HG02885 (cell line): ENCODE data around the gene CALD1.
A peak's percentile ranks its signal among the peaks of the same experiment; 100 is the strongest.

Source experiments
- ATAC-seq: cut with Tn5 transposase; IDR thresholded peaks from one replicate; pipeline ENCODE4 v1.9.1; 2021; ENCODE audit warnings: mild to moderate bottlenecking; ENCODE audit not compliant: unreplicated experiment, poor library complexity

The CALD1 gene

GRCh38 chr7:134851141-134851540, 71.7 kb downstream of the CALD1 start:
- no peak for ATAC-seq

DNA sequence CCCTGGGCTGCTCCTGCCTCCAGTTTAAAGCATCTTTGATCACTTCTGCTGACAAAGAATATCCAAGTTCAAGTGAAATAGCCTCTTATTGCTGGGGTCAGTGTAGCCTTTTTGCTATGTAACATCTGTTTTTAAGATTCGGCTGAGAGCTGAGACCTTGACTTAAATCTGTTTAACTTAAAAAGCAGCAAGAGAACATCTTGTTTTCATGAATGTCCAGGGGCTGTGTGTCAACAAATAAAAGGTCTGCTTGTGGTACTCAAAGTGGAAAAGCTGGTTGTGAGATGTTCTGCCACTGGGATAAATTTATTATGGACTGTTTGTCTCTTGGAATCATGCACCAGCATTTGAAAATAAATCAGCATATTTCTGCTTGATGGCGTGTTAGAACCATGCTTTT, 73.2 kb downstream of the CALD1 start:
- ATAC-seq = no peak

DNA sequence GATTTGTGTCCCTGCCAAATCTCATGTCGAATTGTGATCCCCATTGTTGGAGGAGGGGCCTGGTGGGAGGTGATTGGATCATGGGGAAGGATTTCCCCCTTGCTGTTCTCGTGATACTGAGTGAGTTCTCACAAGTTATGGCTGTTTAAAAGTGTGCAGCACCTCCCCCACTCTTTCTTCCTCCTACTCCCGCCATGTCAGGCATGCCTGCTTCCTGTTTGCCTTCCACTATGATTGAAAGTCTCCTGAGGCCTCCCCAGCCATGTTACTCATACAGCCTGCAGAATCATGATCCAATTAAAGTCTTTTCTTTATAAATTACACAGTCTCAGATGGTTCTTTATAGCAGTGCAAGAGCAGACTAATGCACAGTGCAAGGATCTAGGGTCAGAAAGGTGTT, 75.4 kb downstream of the CALD1 start:
- ATAC-seq = no peak

DNA sequence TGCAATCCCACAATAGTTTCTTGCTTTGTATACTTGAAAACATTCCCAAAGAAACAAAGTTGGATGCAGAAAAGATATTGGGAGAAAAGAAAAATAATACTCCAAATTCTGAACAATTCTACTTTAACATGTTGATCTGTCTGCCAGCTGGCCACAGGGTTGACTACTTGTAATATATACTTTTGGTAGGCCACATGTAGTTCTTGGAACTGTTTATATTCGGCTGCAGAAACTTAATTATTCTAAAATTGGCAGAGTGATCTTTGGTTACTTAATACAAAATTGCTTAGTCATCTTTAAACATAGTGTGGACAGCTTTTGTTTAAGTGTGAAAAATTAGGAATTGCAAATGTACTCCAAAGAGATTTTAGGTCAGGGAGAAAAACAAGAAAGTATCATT, 76.0 kb downstream of the CALD1 start:
- ATAC-seq = no peak

- ATAC-seq = no peak
Observed at GRCh38 chr7:134856091-134856490, 76.7 kb downstream of the CALD1 start.

DNA sequence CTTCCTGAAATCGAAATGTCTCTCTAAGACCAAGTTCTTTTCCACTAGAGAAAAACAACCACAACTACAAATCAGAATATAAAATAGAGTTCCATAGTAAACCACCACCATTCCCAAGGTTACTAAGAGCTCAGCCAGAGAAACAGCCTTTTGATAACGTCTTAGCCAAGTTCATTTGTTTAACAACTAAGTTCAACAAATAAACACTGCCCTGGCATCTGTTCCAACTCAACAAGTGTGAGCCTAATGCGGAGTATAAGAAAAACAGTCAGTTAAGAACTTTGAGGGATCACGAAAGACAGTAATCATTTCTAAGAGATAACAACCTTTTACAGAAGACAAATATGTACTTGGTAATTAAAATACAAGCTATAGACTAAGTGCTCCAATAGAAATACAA, 77.3 kb downstream of the CALD1 start:
- no peak for ATAC-seq

- no peak for ATAC-seq
Observed at GRCh38 chr7:134857958-134858357, 78.5 kb downstream of the CALD1 start.

DNA sequence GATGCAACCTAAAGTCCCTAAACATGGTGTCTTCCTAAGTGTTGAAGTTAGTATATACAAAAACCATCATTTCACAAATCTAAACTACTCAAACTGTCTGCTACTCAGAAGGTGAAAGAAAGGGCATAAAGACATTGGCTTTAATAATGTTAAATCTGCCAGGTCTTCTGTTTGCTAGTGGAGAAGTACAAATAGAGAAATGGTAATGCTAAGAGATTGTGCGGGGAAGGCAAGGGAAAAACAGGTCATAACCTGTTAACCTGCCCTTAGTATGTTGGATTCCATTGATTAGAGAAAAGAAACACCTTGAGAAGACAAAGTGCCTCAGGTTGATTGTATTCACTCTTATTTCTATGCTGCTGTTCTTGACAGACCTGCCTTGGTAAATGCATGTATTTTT, 80.3 kb downstream of the CALD1 start:
- ATAC-seq = no peak

DNA sequence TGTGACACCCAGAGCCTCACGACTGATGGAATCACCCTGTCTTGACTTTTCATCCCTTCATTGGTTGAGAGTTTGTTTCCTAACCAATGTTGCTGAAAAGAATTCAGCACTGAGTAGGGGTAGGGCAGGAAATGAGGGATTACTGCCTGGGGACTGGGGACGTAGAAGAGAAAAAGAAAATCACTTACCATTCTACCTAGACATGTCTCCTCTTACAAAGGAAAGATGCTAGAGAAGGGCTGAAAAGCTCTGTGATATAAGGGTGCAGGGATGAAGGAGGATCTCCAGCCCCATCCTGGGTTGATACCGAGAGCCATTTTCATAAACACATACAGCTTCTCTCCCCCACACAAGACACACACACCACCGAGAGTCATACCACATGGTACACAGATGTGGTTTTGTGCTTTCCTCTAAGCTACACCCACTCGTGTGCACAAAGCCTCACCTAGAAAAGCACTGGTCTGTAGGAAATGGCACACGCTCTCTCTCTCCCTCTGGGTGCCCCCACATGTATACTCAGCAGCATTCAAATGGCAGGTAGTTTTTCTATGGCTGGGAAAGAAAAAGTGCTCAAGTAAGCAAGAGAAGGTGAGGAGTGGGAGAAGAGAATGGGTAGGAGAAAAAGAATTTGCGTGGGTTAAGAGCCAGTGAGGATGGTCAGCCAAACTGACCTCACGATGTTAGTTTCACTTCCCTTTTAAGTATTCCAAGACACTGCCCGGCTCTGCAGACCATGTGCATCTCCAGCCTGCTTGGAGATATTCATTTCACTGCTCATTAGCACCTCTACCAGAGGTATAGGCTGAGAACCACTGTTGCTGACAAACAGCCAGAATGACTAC, 85.8 kb downstream of the CALD1 start:
- ATAC-seq = peak; percentile 92

GRCh38 chr7:134866617-134867016, 87.2 kb downstream of the CALD1 start:
- no peak for ATAC-seq

- ATAC-seq = no peak
Observed at GRCh38 chr7:134870156-134870555, 90.7 kb downstream of the CALD1 start.

GRCh38 chr7:134870781-134871180, 91.3 kb downstream of the CALD1 start:
- no peak for ATAC-seq

- no peak for ATAC-seq
Observed at GRCh38 chr7:134873253-134873652, 93.8 kb downstream of the CALD1 start.

- no peak for ATAC-seq
Observed at GRCh38 chr7:134874407-134874806, 95.0 kb downstream of the CALD1 start.

DNA sequence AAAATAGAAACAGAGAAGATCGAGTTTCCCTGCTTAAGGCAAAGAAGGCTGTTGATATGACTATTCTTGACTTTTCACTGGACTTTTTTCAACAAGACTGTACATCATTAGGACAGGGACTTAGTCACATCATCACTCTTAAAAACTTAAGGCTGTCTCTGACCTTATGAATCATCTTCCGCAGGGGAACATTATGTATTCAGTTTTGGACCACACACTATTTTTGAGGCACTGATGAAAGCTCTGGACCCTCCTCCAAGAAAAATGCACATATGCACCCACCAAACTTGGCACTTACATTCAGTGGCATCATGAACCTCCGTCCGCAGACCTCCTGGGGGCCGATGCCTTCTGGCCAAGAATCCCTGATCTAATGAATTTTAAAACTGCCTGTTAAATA, 96.4 kb downstream of the CALD1 start:
- no peak for ATAC-seq

DNA sequence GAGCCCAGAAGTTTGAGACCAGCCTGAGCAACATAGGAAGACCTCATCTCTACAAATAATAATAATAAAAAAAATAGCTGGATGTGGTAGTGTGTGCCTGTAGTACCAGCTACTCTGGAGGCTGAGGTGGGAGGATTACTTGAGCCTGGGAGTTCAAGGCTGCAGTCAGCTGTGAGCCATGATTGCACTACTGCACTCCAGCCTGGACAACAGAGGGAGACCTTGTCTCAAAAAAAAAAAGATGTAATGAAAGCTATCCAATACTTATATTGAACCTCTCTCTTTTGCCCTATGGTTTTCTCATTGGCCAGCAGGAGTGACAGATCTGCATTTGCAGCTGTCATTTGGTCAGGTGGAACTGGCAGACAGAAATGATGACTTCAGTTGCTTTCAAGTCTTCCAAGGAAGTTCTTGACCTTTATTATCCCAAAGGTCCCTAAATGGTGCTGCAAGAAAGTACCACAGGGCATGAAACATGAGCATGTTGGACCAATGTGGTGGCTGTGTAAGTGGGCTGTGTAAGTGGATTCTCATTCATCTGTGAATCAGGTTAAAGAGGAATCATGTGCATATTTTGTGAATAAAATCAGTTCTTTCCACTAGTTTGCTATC, 99.4 kb downstream of the CALD1 start:
- ATAC-seq = no peak

- ATAC-seq = no peak
Observed at GRCh38 chr7:134879815-134880475, 100.5 kb downstream of the CALD1 start.

- ATAC-seq = no peak
Observed at GRCh38 chr7:134882481-134882880, 103.0 kb downstream of the CALD1 start.

GRCh38 chr7:134885967-134886352, 106.5 kb downstream of the CALD1 start:
- no peak for ATAC-seq

DNA sequence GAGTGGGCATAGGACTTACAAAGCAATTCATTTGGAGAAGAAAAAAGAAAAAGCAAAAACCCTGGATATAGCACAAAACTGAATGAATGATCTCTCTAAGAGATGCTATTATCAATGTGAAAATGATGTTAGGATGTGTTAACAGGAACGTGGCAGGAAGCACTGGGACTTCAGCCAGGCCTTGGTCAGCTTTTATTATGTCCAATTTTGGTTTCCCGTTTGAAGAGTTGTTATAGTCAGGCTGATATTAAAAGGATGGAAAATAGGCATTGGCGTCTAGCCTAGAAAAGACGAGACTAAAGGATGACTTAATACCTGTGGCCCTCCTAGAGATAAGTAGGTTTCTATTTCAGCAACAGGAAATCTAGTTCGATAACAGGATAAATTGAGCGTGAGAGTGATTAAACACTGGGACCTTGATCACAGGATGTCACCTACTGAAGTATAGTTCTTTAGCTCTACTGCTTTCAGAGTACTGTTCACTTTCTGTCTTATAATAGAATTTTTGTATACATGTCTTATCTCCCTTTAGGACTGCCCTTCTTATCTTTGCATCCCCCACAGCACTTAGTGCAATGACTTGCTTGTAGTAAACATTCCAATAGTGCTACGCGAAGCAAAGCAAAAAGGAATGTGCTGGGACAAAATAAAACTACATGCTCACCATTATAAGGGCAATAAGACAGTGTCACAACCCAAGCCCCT, 107.1 kb downstream of the CALD1 start:
- no peak for ATAC-seq

- ATAC-seq = no peak
Observed at GRCh38 chr7:134887523-134887922, 108.1 kb downstream of the CALD1 start.
